ENCODE results near the gene NAV2. TPM values are rescaled to one million over a fixed set of nuclear protein-coding genes. Genes with fewer than 3 reads are reported as not detected.

The NAV2 gene
- total and polyA plus RNA-seq, 5 donors, result 4.4 to 12.9 (median 8.6) TPM

GRCh38 chr11:19808076-19808911 is 95.7 kb downstream of the NAV2 start:
- H3K4me1 ChIP-seq (ENCODE audit: control insufficient read depth, insufficient read depth, low read length), result peaks cover 2% of the 10 kb centered on the region
- DNase-seq, result no peak
- no peak for ATAC-seq
- no peaks in the 10 kb centered on the region for H3K27me3 ChIP-seq (ENCODE audit: control insufficient read depth, insufficient read depth)
- 91% methylated on average over 1 of the region's 1 CpG for WGBS
- H3K27ac ChIP-seq (ENCODE audit: low read length), result no peak overlapping the region
- H3K4me3 ChIP-seq (ENCODE audit: low read length), result no peak overlapping the region
- no peaks in the 10 kb centered on the region for H3K9me3 ChIP-seq (ENCODE audit: control insufficient read depth, low read length)
- intact Hi-C loops (cut with DNase I), result no loop called here

- H3K4me1 ChIP-seq (ENCODE audit: control insufficient read depth, insufficient read depth, low read length), result peaks cover 8% of the 10 kb centered on the region
These were observed 98.2 kb downstream of the NAV2 start for GRCh38 chr11:19810852-19811251.

GRCh38 chr11:19811380-19811779 is 98.7 kb downstream of the NAV2 start:
- DNase-seq (no peak), ATAC-seq (no peak)
- Histone ChIP-seq H3K27ac (ENCODE audit: low read length) (no peak overlapping the region), H3K4me3 (ENCODE audit: low read length) (no peak overlapping the region), H3K27me3 (ENCODE audit: control insufficient read depth, insufficient read depth) (no peaks in the 10 kb centered on the region), H3K4me1 (ENCODE audit: control insufficient read depth, insufficient read depth, low read length) (peaks cover 8% of the 10 kb centered on the region), H3K9me3 (ENCODE audit: control insufficient read depth, low read length) (no peaks in the 10 kb centered on the region)
- WGBS, result 90% methylated on average over 1 of the region's 1 CpG
- intact Hi-C loops (cut with DNase I), result loop anchor here in 1 of 4 donors (10.0 kb wide), 1 partner anchor 93 kb away; no protein-coding TSS in a partner anchor

More at GRCh38 chr11:19810852-19811251, 98.2 kb downstream of the NAV2 start:
- H3K27ac ChIP-seq (ENCODE audit: low read length), result no peak overlapping the region
- DNase-seq, result no peak
- intact Hi-C loops (cut with DNase I), result loop anchor here in 1 of 4 donors (10.0 kb wide), 1 partner anchor 94 kb away; no protein-coding TSS in a partner anchor
- WGBS, result 82% methylated on average over 4 of the region's 4 CpGs
- ATAC-seq, result no peak
- no peak overlapping the region for H3K4me3 ChIP-seq (ENCODE audit: low read length)
- H3K27me3 ChIP-seq (ENCODE audit: control insufficient read depth, insufficient read depth), result no peaks in the 10 kb centered on the region
- H3K9me3 ChIP-seq (ENCODE audit: control insufficient read depth, low read length), result no peaks in the 10 kb centered on the region

- H3K27me3 ChIP-seq (ENCODE audit: control insufficient read depth, insufficient read depth), result no peaks in the 10 kb centered on the region
- peaks cover 8% of the 10 kb centered on the region for H3K4me1 ChIP-seq (ENCODE audit: control insufficient read depth, insufficient read depth, low read length)
- no peak for DNase-seq
- WGBS, result 95% methylated on average over 1 of the region's 1 CpG
- intact Hi-C loops (cut with DNase I), result loop anchor here in 1 of 4 donors (10.0 kb wide), 1 partner anchor 93 kb away; no protein-coding TSS in a partner anchor
- H3K4me3 ChIP-seq (ENCODE audit: low read length), result no peak overlapping the region
- no peaks in the 10 kb centered on the region for H3K9me3 ChIP-seq (ENCODE audit: control insufficient read depth, low read length)
- no peak overlapping the region for H3K27ac ChIP-seq (ENCODE audit: low read length)
- ATAC-seq, result no peak
These were observed 99.5 kb downstream of the NAV2 start for GRCh38 chr11:19812096-19812495.

- H3K9me3 ChIP-seq (ENCODE audit: control insufficient read depth, low read length), result no peaks in the 10 kb centered on the region
- 92% methylated on average over 4 of the region's 4 CpGs for WGBS
- DNase-seq, result no peak
- intact Hi-C loops (cut with DNase I), result loop anchor here in 1 of 4 donors (10.0 kb wide), 1 partner anchor 92 kb away; no protein-coding TSS in a partner anchor
- H3K27me3 ChIP-seq (ENCODE audit: control insufficient read depth, insufficient read depth), result no peaks in the 10 kb centered on the region
- H3K4me3 ChIP-seq (ENCODE audit: low read length), result no peak overlapping the region
- H3K4me1 ChIP-seq (ENCODE audit: control insufficient read depth, insufficient read depth, low read length), result peaks cover 9% of the 10 kb centered on the region
- ATAC-seq, result no peak
- H3K27ac ChIP-seq (ENCODE audit: low read length), result no peak overlapping the region
These were observed 100.1 kb downstream of the NAV2 start for GRCh38 chr11:19812710-19813109.

GRCh38 chr11:19813158-19813879 is 100.7 kb downstream of the NAV2 start:
- H3K4me3 ChIP-seq (ENCODE audit: low read length), result no peak overlapping the region
- no peaks in the 10 kb centered on the region for H3K9me3 ChIP-seq (ENCODE audit: control insufficient read depth, low read length)
- WGBS, result 63% methylated on average over 13 of the region's 13 CpGs
- peak; percentile 63 to 75 for ATAC-seq
- H3K4me1 ChIP-seq (ENCODE audit: control insufficient read depth, insufficient read depth, low read length), result peaks cover 11% of the 10 kb centered on the region
- no peaks in the 10 kb centered on the region for H3K27me3 ChIP-seq (ENCODE audit: control insufficient read depth, insufficient read depth)
- intact Hi-C loops (cut with DNase I), result loop anchor here in 1 of 4 donors (10.0 kb wide), 1 partner anchor 91 kb away; no protein-coding TSS in a partner anchor
- peak overlapping the region; percentile 12 for H3K27ac ChIP-seq (ENCODE audit: low read length)
- DNase-seq, result no peak

- Histone ChIP-seq H3K9me3 (ENCODE audit: control insufficient read depth, low read length) (no peaks in the 10 kb centered on the region), H3K4me3 (ENCODE audit: low read length) (no peak overlapping the region), H3K4me1 (ENCODE audit: control insufficient read depth, insufficient read depth, low read length) (peaks cover 11% of the 10 kb centered on the region), H3K27ac (ENCODE audit: low read length) (peak overlapping the region; percentile 23), H3K27me3 (ENCODE audit: control insufficient read depth, insufficient read depth) (no peaks in the 10 kb centered on the region)
- 96% methylated on average over 2 of the region's 2 CpGs for WGBS
- intact Hi-C loops (cut with DNase I), result loop anchor here in 1 of 4 donors (10.0 kb wide), 1 partner anchor 90 kb away; no protein-coding TSS in a partner anchor
- DNase-seq (no peak), ATAC-seq (no peak)
These were observed 101.8 kb downstream of the NAV2 start for GRCh38 chr11:19814421-19814820.

GRCh38 chr11:19816040-19816439 is 103.4 kb downstream of the NAV2 start:
- 62% methylated on average over 10 of the region's 10 CpGs for WGBS
- H3K9me3 ChIP-seq (ENCODE audit: control insufficient read depth, low read length), result no peaks in the 10 kb centered on the region
- H3K4me3 ChIP-seq (ENCODE audit: low read length), result no peak overlapping the region
- intact Hi-C loops (cut with DNase I), result loop anchor here in 1 of 4 donors (10.0 kb wide), 1 partner anchor 89 kb away; no protein-coding TSS in a partner anchor
- H3K4me1 ChIP-seq (ENCODE audit: control insufficient read depth, insufficient read depth, low read length), result peaks cover 11% of the 10 kb centered on the region
- H3K27me3 ChIP-seq (ENCODE audit: control insufficient read depth, insufficient read depth), result no peaks in the 10 kb centered on the region
- H3K27ac ChIP-seq (ENCODE audit: low read length), result no peak overlapping the region
- ATAC-seq (peak in 1 of 2 donors; percentile 22), DNase-seq (no peak)

- WGBS, result 41% methylated on average over 4 of the region's 4 CpGs
- Histone ChIP-seq H3K27ac (ENCODE audit: low read length) (no peak overlapping the region), H3K27me3 (ENCODE audit: control insufficient read depth, insufficient read depth) (no peaks in the 10 kb centered on the region), H3K4me3 (ENCODE audit: low read length) (no peak overlapping the region), H3K4me1 (ENCODE audit: control insufficient read depth, insufficient read depth, low read length) (peaks cover 11% of the 10 kb centered on the region), H3K9me3 (ENCODE audit: control insufficient read depth, low read length) (no peaks in the 10 kb centered on the region)
- intact Hi-C loops (cut with DNase I), result loop anchor here in 1 of 4 donors (10.0 kb wide), 1 partner anchor 88 kb away; no protein-coding TSS in a partner anchor
- no peak for DNase-seq
- ATAC-seq, result no peak
These were observed 104.2 kb downstream of the NAV2 start for GRCh38 chr11:19816817-19817216.

GRCh38 chr11:19817265-19817851 is 104.7 kb downstream of the NAV2 start:
- Histone ChIP-seq H3K9me3 (ENCODE audit: control insufficient read depth, low read length) (no peaks in the 10 kb centered on the region), H3K27ac (ENCODE audit: low read length) (no peak overlapping the region), H3K27me3 (ENCODE audit: control insufficient read depth, insufficient read depth) (no peaks in the 10 kb centered on the region), H3K4me1 (ENCODE audit: control insufficient read depth, insufficient read depth, low read length) (peaks cover 11% of the 10 kb centered on the region), H3K4me3 (ENCODE audit: low read length) (no peak overlapping the region)
- 87% methylated on average over 6 of the region's 6 CpGs for WGBS
- ATAC-seq, result no peak
- no peak for DNase-seq
- intact Hi-C loops (cut with DNase I), result loop anchor here in 1 of 4 donors (10.0 kb wide), 1 partner anchor 87 kb away; no protein-coding TSS in a partner anchor
